HPDE6-E6E7 (cell line): ENCODE results near the gene OBP2B.
"Not testable (repeated sequence)": the region's sequence is repeated elsewhere in the genome, so short reads cannot be mapped to it uniquely, and the experiment has no call there.

Experiments used
- DNase-seq: peaks from one replicate; pipeline ENCODE4 v3.0.0; 2011; ENCODE audit warnings: missing footprints; ENCODE audit errors: extremely low spot score

Gene OBP2B

GRCh38 chr9:133221177-133221809 lies 12.2 kb upstream of the OBP2B start:
- no peak for DNase-seq

- DNase-seq: not testable (repeated sequence)
These were observed 9.3 kb upstream of the OBP2B start for GRCh38 chr9:133218049-133218975.

- DNase-seq: not testable (repeated sequence)
These were observed 8.4 kb upstream of the OBP2B start for GRCh38 chr9:133217333-133217988.

GRCh38 chr9:133214276-133214675 lies 5.2 kb upstream of the OBP2B start:
- not testable (repeated sequence) for DNase-seq

GRCh38 chr9:133210609-133211008 lies 1.6 kb upstream of the OBP2B start:
- DNase-seq: no peak

GRCh38 chr9:133210202-133210532 lies 1.1 kb upstream of the OBP2B start:
- DNase-seq: no peak

- not testable (repeated sequence) for DNase-seq
These were observed 514 bp upstream of the OBP2B start for GRCh38 chr9:133209327-133210201.

GRCh38 chr9:133208171-133208879 lies 725 bp downstream of the OBP2B start:
- not testable (repeated sequence) for DNase-seq

- DNase-seq: no peak
These were observed 1.4 kb downstream of the OBP2B start for GRCh38 chr9:133207540-133208170.

- DNase-seq: no peak
These were observed 2.0 kb downstream of the OBP2B start for GRCh38 chr9:133207021-133207531.

- no peak for DNase-seq
These were observed 2.8 kb downstream of the OBP2B start for GRCh38 chr9:133205996-133206931.

GRCh38 chr9:133205481-133205887 lies 3.6 kb downstream of the OBP2B start:
- DNase-seq: not testable (repeated sequence)

- DNase-seq: no peak
These were observed 4.1 kb downstream of the OBP2B start for GRCh38 chr9:133204993-133205336.

GRCh38 chr9:133204335-133204992 lies 4.6 kb downstream of the OBP2B start:
- DNase-seq: no peak

- no peak for DNase-seq
These were observed 5.5 kb downstream of the OBP2B start for GRCh38 chr9:133203506-133204075.

GRCh38 chr9:133202688-133203453 lies 6.2 kb downstream of the OBP2B start:
- no peak for DNase-seq

GRCh38 chr9:133202145-133202513 lies 6.9 kb downstream of the OBP2B start:
- DNase-seq: no peak
